CD4-positive, CD25-positive, alpha-beta regulatory T cell (primary cell): ENCODE results near the gene CSNK1G1. TPM values are rescaled to one million over a fixed set of nuclear protein-coding genes. Genes with fewer than 3 reads are reported as not detected.

ENCODE experiments used
- ATAC-seq, 2 donors: fragments of 150-1000 bp; cut with Tn5 transposase; one replicate each; pipeline ENCODE4 v1.10.0; 2021; ENCODE audit warnings: low read depth in 2 of 2, moderate number of reproducible peaks in 2 of 2, moderate library complexity in 1 of 2
- DNase-seq, 3 donors: peaks; one replicate each; pipeline versions ENCODE4 v3.0.0 to v3.0.0-alpha.2; 2012 to 2022; ENCODE audit warnings: mixed read lengths in 1 of 3
- H3K27ac ChIP-seq: one replicate; pipeline ENCODE4 v1.7.0; 2013; ENCODE audit warnings: mild to moderate bottlenecking, low read length; ENCODE audit not compliant: insufficient read depth, poor library complexity, severe bottlenecking
- H3K27me3 ChIP-seq: one replicate; pipeline ENCODE4 v1.7.0; 2013; ENCODE audit warnings: low read length; ENCODE audit not compliant: control insufficient read depth, insufficient read depth
- H3K36me3 ChIP-seq: one replicate; pipeline ENCODE4 v1.7.0; 2013; ENCODE audit warnings: mild to moderate bottlenecking, low read length, moderate library complexity; ENCODE audit not compliant: control insufficient read depth, insufficient read depth
- H3K4me1 ChIP-seq: 2 replicates; pipeline ENCODE4 v1.7.0; 2013; ENCODE audit warnings: mild to moderate bottlenecking, low read length; ENCODE audit not compliant: insufficient read depth, control insufficient read depth, poor library complexity, severe bottlenecking
- H3K4me3 ChIP-seq: one replicate; pipeline ENCODE4 v1.7.0; 2013; ENCODE audit warnings: low read depth, mild to moderate bottlenecking, low read length, moderate library complexity
- H3K9me3 ChIP-seq, 2 experiments: 1 replicate in 1 of 2; 2 replicates in 1 of 2; pipeline ENCODE4 v1.7.0; 2013; ENCODE audit warnings: low read length in 2 of 2, mild to moderate bottlenecking in 1 of 2, moderate library complexity in 1 of 2; ENCODE audit not compliant: control insufficient read depth in 2 of 2
- H3K27ac Mint-ChIP-seq, 3 donors: one replicate each; pipeline ENCODE4 v1.8.0; 2020 to 2022; ENCODE audit warnings: mild to moderate bottlenecking in 3 of 3, mixed read lengths in 3 of 3, moderate library complexity in 2 of 3
- H3K27me3 Mint-ChIP-seq: one replicate; pipeline ENCODE4 v1.8.0; 2022; ENCODE audit warnings: mild to moderate bottlenecking, mixed read lengths
- H3K36me3 Mint-ChIP-seq: one replicate; pipeline ENCODE4 v1.8.0; 2020; ENCODE audit warnings: mixed read lengths
- H3K4me1 Mint-ChIP-seq, 4 donors: one replicate each; pipeline ENCODE4 v1.8.0; 2020 to 2022; ENCODE audit warnings: mixed read lengths in 4 of 4, mild to moderate bottlenecking in 1 of 4
- H3K4me3 Mint-ChIP-seq, 4 donors: one replicate each; pipeline ENCODE4 v1.8.0; 2020 to 2022; ENCODE audit warnings: mild to moderate bottlenecking in 4 of 4, mixed read lengths in 4 of 4, moderate library complexity in 3 of 4
- H3K9me3 Mint-ChIP-seq, 7 donors: one replicate each; pipeline ENCODE4 v1.8.0; 2020 to 2022; ENCODE audit warnings: mixed read lengths in 7 of 7, mild to moderate bottlenecking in 3 of 7, moderate library complexity in 2 of 7
- polyA plus RNA-seq, 4 donors: library from polyadenylated mRNA; unstranded; fragments of 300-500 nt; fragmentation: Illumina TruSeq; gene quantifications; one replicate each; pipeline ENCODE4 v1.2.3, GENCODE V29; 2021
- total RNA-seq: library from RNA; stranded (reverse); gene quantifications from one replicate; pipeline ENCODE4 v1.2.3, GENCODE V29; 2022

The CSNK1G1 gene
- total and polyA plus RNA-seq, 5 donors from 2014 or later, result 14.4 to 27.6 (median 15.1) TPM

GRCh38 chr15:64163659-64164362 is 192.2 kb downstream of the CSNK1G1 start:
- DNase-seq, result no peak
- Mint-ChIP-seq H3K36me3 (peaks cover 16% of the 10 kb centered on the region), H3K9me3 (no peaks in the 10 kb centered on the region), H3K4me1 (peaks cover 0 to 39% (median 26%) of the 10 kb centered on the region in 4 donors), H3K27me3 (peaks cover 6% of the 10 kb centered on the region), H3K27ac (peak overlapping the region; percentile 94 to 95 (median 94)), H3K4me3 (peak overlapping the region; percentile 88 to 97 (median 92))
- no peak for ATAC-seq
- Histone ChIP-seq H3K27ac (peak overlapping the region; percentile 84), H3K9me3 (no peaks in the 10 kb centered on the region), H3K36me3 (peaks cover 17% of the 10 kb centered on the region), H3K4me1 (peaks cover 44% of the 10 kb centered on the region), H3K27me3 (no peaks in the 10 kb centered on the region), H3K4me3 (peak overlapping the region; percentile 73)

- Histone ChIP-seq H3K9me3 (no peaks in the 10 kb centered on the region), H3K4me1 (peaks cover 50% of the 10 kb centered on the region), H3K27ac (peak within 1 kb of the TSS; percentile 86), H3K27me3 (no peaks in the 10 kb centered on the region), H3K36me3 (peaks cover 25% of the 10 kb centered on the region), H3K4me3 (peak within 1 kb of the TSS; percentile 94)
- ATAC-seq, result peak; percentile 94 to 95
- Mint-ChIP-seq H3K27ac (peak within 1 kb of the TSS; percentile 94 to 95 (median 95)), H3K36me3 (peaks cover 22% of the 10 kb centered on the region), H3K4me1 (peaks cover 0 to 45% (median 31%) of the 10 kb centered on the region in 4 donors), H3K27me3 (peaks cover 6% of the 10 kb centered on the region), H3K4me3 (peak within 1 kb of the TSS; percentile 88 to 97 (median 92)), H3K9me3 (no peaks in the 10 kb centered on the region)
- peak; percentile 94 to 99 (median 97) for DNase-seq
Observed at GRCh38 chr15:64162869-64163658, 192.9 kb downstream of the CSNK1G1 start, which contains the start of gene PPIB. TSS of gene PPIB (minus strand) at chr15:64163022. CDS start at chr15:64162986, 36 bp downstream.

GRCh38 chr15:64162478-64162868 is 193.5 kb downstream of the CSNK1G1 start:
- Histone ChIP-seq H3K27ac (peak overlapping the region; percentile 86), H3K27me3 (no peaks in the 10 kb centered on the region), H3K4me1 (peaks cover 50% of the 10 kb centered on the region), H3K4me3 (peak overlapping the region; percentile 94), H3K9me3 (no peaks in the 10 kb centered on the region), H3K36me3 (peaks cover 31% of the 10 kb centered on the region)
- Mint-ChIP-seq H3K4me3 (peak overlapping the region; percentile 88 to 97 (median 92)), H3K36me3 (peaks cover 28% of the 10 kb centered on the region), H3K27me3 (peaks cover 6% of the 10 kb centered on the region), H3K27ac (peak overlapping the region; percentile 89 to 95 (median 93)), H3K4me1 (peaks cover 0 to 50% (median 35%) of the 10 kb centered on the region in 4 donors), H3K9me3 (no peaks in the 10 kb centered on the region)
- ATAC-seq, result no peak
- no peak for DNase-seq

- ATAC-seq (no peak), DNase-seq (no peak)
- Histone ChIP-seq H3K4me1 (peaks cover 50% of the 10 kb centered on the region), H3K27ac (peak overlapping the region; percentile 86), H3K27me3 (no peaks in the 10 kb centered on the region), H3K9me3 (no peaks in the 10 kb centered on the region), H3K36me3 (peaks cover 37% of the 10 kb centered on the region), H3K4me3 (peak overlapping the region; percentile 94)
- Mint-ChIP-seq H3K27me3 (peaks cover 6% of the 10 kb centered on the region), H3K4me3 (peak overlapping the region; percentile 88 to 97 (median 92)), H3K36me3 (peaks cover 32% of the 10 kb centered on the region), H3K9me3 (no peaks in the 10 kb centered on the region), H3K4me1 (peaks cover 0 to 49% (median 36%) of the 10 kb centered on the region in 4 donors), H3K27ac (peak overlapping the region; percentile 89 to 95 (median 93))
Observed at GRCh38 chr15:64161688-64162477, 194.1 kb downstream of the CSNK1G1 start.

GRCh38 chr15:64158363-64159134 is 197.4 kb downstream of the CSNK1G1 start:
- Mint-ChIP-seq H3K36me3 (peaks cover 36% of the 10 kb centered on the region), H3K9me3 (no peaks in the 10 kb centered on the region), H3K4me1 (peaks cover 0 to 42% (median 30%) of the 10 kb centered on the region in 4 donors), H3K27me3 (peaks cover 8% of the 10 kb centered on the region), H3K4me3 (peak overlapping the region in 2 of 4 donors; percentile 18 to 66), H3K27ac (peak overlapping the region in 1 of 3 donors; percentile 42)
- no peak overlapping the region for H3K27ac ChIP-seq
- no peaks in the 10 kb centered on the region for H3K27me3 ChIP-seq
- no peaks in the 10 kb centered on the region for H3K9me3 ChIP-seq
- no peak for ATAC-seq
- H3K36me3 ChIP-seq, result peaks cover 59% of the 10 kb centered on the region
- no peak overlapping the region for H3K4me3 ChIP-seq
- H3K4me1 ChIP-seq, result peaks cover 46% of the 10 kb centered on the region
- no peak for DNase-seq

GRCh38 chr15:64157599-64158125 is 198.3 kb downstream of the CSNK1G1 start:
- H3K27me3 ChIP-seq, result peaks cover 4% of the 10 kb centered on the region
- H3K4me1 ChIP-seq, result peaks cover 51% of the 10 kb centered on the region
- peak overlapping the region in 1 of 3 donors; percentile 47 for H3K27ac Mint-ChIP-seq
- peaks cover 59% of the 10 kb centered on the region for H3K36me3 ChIP-seq
- no peak overlapping the region for H3K4me3 ChIP-seq
- peak overlapping the region in 1 of 4 donors; percentile 66 for H3K4me3 Mint-ChIP-seq
- peaks cover 36% of the 10 kb centered on the region for H3K36me3 Mint-ChIP-seq
- no peaks in the 10 kb centered on the region for H3K9me3 Mint-ChIP-seq
- DNase-seq (no peak), ATAC-seq (no peak)
- no peaks in the 10 kb centered on the region for H3K9me3 ChIP-seq
- H3K27me3 Mint-ChIP-seq, result peaks cover 8% of the 10 kb centered on the region
- no peak overlapping the region for H3K27ac ChIP-seq
- H3K4me1 Mint-ChIP-seq, result peaks cover 0 to 46% (median 31%) of the 10 kb centered on the region in 4 donors
